Suprapubic skin (tissue), 4 donors: Measurements from ENCODE around the gene VGF.

Source experiments
- CTCF ChIP-seq, 2 donors: fragments of 200-600 bp in 1 of 2; fragments of 450-650 bp in 1 of 2; sonication (generic) in 1 of 2; IDR thresholded peaks; one replicate each; pipeline ENCODE4 v1.5.1; 2016 to 2019; ENCODE audit warnings: antibody characterized with exemption in 2 of 2, mild to moderate bottlenecking in 1 of 2, moderate library complexity in 1 of 2
- POLR2A ChIP-seq, 2 donors: fragments of 450-650 bp; IDR thresholded peaks; one replicate each; pipeline ENCODE4 v1.6.1; 2017; ENCODE audit warnings: antibody characterized with exemption in 2 of 2, mild to moderate bottlenecking in 2 of 2, moderate library complexity in 2 of 2
- POLR2AphosphoS5 ChIP-seq, 3 donors: sonication (generic); formaldehyde crosslinking; IDR thresholded peaks; one replicate each; pipeline ENCODE4 v1.6.1; 2017; ENCODE audit warnings: antibody characterized with exemption in 3 of 3

GRCh38 chr7:101159696-101160674 lies 5.4 kb downstream of the VGF start:
- TF ChIP-seq CTCF (IDR thresholded peaks at IDR 0.05), result no peak
- no peak for TF ChIP-seq POLR2A (IDR thresholded peaks at IDR 0.05)
- no peak for TF ChIP-seq POLR2AphosphoS5 (IDR thresholded peaks at IDR 0.05)
